Adipocyte (in vitro differentiated cells): ENCODE results near the gene MITD1.
"Not testable (repeated sequence)": the region's sequence is repeated elsewhere in the genome, so short reads cannot be mapped to it uniquely, and the experiment has no call there.

ENCODE experiments used
- DNase-seq: peaks from one replicate; pipeline ENCODE4 v3.0.0-alpha.2; 2015; ENCODE audit warnings: low read depth
- H3K27me3 ChIP-seq: replicated peaks from 2 replicates; pipeline ENCODE4 v1.7.0; 2013; ENCODE audit warnings: mild to moderate bottlenecking, low read length, moderate library complexity; ENCODE audit not compliant: control insufficient read depth, insufficient read depth
- H3K36me3 ChIP-seq: 2 replicates; pipeline ENCODE4 v1.7.0; 2013; ENCODE audit warnings: low read length, mild to moderate bottlenecking, moderate library complexity; ENCODE audit not compliant: control insufficient read depth, insufficient read depth, severe bottlenecking
- H3K4me1 ChIP-seq: 2 replicates; pipeline ENCODE4 v1.7.0; 2013; ENCODE audit warnings: mild to moderate bottlenecking, low read length, moderate library complexity; ENCODE audit not compliant: control insufficient read depth, insufficient read depth
- H3K4me3 ChIP-seq: 2 replicates; pipeline ENCODE4 v1.7.0; 2013; ENCODE audit warnings: mild to moderate bottlenecking, low read length, moderate library complexity
- H3K9ac ChIP-seq: 2 replicates; pipeline ENCODE4 v1.7.0; 2013; ENCODE audit warnings: mild to moderate bottlenecking, low read length, moderate library complexity
- H3K9me3 ChIP-seq: 2 replicates; pipeline ENCODE4 v1.7.0; 2013; ENCODE audit warnings: mild to moderate bottlenecking, low read length, moderate library complexity; ENCODE audit not compliant: control insufficient read depth

The MITD1 gene

DNA sequence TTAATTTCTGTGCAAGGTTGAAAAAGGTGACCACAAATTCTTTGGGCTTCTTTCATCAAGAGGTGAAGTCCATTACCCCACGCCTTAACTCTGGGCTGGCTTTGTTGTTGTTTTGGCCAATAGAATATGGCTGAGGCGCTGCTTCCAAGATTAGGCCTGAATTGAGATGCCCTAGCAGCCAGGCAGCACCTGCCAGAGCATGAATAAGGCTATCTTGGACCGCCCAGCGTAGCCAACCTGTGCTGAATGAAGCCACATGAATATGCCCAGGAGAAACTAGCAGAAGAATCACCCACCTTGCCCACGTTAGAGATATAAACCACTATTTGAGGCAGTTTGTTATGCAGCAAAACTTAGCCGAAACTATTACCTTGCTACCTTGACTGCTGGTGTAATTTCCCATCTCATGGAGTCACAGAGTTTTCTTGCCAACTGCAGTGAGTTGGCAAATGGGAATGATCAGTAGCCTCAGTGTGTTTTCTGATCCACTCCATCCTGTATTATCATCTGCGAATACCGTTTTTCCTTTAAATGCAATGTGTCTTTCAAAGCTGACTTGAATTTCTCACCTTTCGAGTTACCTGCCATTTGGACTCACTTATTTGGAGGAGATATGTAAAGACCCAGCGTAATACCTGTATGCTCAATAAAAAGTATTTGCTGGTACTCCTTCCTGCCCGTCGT, 26.8 kb downstream of the MITD1 start:
- Histone ChIP-seq H3K4me1 (peaks cover 33% of the 10 kb centered on the region), H3K9ac (peak overlapping the region; percentile 90), H3K4me3 (peak overlapping the region; percentile 95), H3K9me3 (no peaks in the 10 kb centered on the region), H3K27me3 (no peaks in the 10 kb centered on the region), H3K36me3 (peaks cover 5% of the 10 kb centered on the region)
- peak; percentile 18 for DNase-seq

DNA sequence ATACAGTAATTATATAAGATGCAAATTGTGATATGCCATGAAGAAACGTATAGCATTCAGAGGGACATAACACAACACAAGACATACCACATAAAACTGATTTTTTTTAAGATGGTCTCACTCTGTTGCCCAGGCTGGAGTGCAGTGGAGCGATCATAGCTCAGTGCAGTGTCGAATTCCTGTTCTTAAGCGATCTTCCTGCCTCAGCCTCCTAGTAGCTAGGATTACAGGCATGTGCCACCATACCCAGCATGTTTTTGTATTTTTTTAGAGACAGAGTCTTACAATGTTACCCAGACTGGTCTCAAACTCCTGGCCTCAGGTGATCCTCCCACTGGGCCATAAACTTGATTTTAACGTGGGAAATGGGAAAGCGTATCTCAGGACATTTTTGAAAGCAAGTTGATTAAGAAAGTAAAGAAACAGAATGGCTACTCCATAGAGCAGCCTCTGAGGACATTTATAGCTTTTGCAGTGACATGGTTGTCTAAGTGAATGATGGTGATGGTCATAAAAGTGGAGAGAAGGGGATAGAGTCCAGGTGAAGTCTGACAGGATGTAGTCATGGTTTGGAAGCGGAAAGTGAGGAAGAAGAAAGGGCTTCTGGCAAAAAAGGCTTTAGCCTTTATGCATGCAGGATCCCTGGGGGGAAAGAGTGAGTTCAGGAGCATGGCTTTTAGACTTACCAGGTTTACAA, 28.5 kb downstream of the MITD1 start:
- H3K36me3 ChIP-seq = no peaks in the 10 kb centered on the region
- no peaks in the 10 kb centered on the region for H3K9me3 ChIP-seq
- no peak for DNase-seq
- peaks cover 33% of the 10 kb centered on the region for H3K4me1 ChIP-seq
- H3K27me3 ChIP-seq = no peaks in the 10 kb centered on the region
- no peak overlapping the region for H3K9ac ChIP-seq
- H3K4me3 ChIP-seq = no peak overlapping the region

GRCh38 chr2:99150706-99151105, 30.2 kb downstream of the MITD1 start:
- no peak overlapping the region for H3K9ac ChIP-seq
- no peak for DNase-seq
- no peaks in the 10 kb centered on the region for H3K27me3 ChIP-seq

DNA sequence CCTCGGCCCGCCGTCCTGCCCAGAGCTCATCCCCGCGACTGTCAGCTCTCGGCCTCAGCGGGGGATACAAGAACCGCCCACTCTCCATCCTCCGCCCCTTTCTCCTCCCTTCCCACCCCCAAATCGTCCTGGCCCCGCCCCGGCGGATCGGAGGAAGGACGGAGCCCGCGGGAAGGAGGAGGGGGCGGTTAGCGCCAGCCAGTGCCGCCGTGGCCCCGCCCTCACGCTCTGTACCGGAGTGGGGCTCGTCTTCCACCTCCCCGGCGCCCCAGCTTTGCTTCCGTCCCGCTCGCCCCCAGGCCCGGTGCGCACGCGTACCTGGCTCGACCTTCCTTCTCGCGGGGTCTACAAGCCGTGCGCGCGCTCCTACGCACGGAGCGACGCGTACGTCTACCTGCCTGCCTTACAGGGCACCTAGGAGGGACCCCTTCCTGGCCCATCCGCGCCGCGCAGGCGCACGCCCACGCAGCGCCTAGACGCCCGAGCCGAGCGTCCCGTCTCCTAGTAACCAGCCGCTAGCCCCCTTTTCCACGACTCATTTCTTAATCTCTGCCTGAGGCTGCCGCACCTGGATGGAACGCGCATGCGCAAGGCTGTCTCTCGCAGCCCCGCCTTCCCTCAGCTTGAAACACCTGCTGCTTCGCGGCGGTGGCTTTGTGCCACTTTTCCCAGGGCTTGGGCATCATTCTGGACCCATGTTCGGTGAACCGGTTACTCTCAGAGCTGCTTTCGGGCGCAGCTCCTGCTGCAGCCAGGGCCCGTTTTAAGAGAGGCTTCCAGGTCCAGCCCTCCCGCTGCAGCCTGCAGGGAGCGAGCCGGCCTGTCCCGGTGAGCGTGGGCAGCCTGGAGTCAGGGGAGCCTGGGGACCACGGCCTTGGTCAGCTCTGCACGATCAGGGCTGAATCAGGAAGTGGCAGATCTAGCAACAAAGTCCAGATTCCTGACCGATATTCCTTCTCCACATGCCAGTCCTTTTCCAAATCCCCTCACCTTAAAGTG, 39.4 kb downstream of the MITD1 start, which contains the start of gene C2orf15:
C2orf15 (plus strand) TSS at position 598 of the 999 bp plus-strand sequence. CDS start 8,852 bp downstream, outside the sequence.
- H3K27me3 ChIP-seq = no peaks in the 10 kb centered on the region
- peak; percentile 92 for DNase-seq
- peak within 1 kb of the TSS; percentile 95 for H3K4me3 ChIP-seq
- peaks cover 10% of the 10 kb centered on the region for H3K4me1 ChIP-seq
- no peaks in the 10 kb centered on the region for H3K36me3 ChIP-seq
- H3K9me3 ChIP-seq = no peaks in the 10 kb centered on the region
- peak within 1 kb of the TSS; percentile 77 for H3K9ac ChIP-seq

More at GRCh38 chr2:99150706-99151105, 30.2 kb downstream of the MITD1 start:
- no peak overlapping the region for H3K4me3 ChIP-seq
- H3K36me3 ChIP-seq = no peaks in the 10 kb centered on the region
- peaks cover 30% of the 10 kb centered on the region for H3K4me1 ChIP-seq
- no peaks in the 10 kb centered on the region for H3K9me3 ChIP-seq

- no peaks in the 10 kb centered on the region for H3K27me3 ChIP-seq
- peak overlapping the region; percentile 77 for H3K9ac ChIP-seq
- H3K9me3 ChIP-seq = no peaks in the 10 kb centered on the region
- H3K4me3 ChIP-seq = peak overlapping the region; percentile 95
- peaks cover 10% of the 10 kb centered on the region for H3K4me1 ChIP-seq
- H3K36me3 ChIP-seq = no peaks in the 10 kb centered on the region
- peak; percentile 63 for DNase-seq
Measured at GRCh38 chr2:99140860-99141109, 40.1 kb downstream of the MITD1 start.

GRCh38 chr2:99140056-99140859, 40.6 kb downstream of the MITD1 start:
- Histone ChIP-seq H3K36me3 (no peaks in the 10 kb centered on the region), H3K27me3 (no peaks in the 10 kb centered on the region), H3K4me3 (peak overlapping the region; percentile 95), H3K9ac (peak overlapping the region; percentile 77), H3K9me3 (no peaks in the 10 kb centered on the region), H3K4me1 (peaks cover 10% of the 10 kb centered on the region)
- DNase-seq = no peak

GRCh38 chr2:99139003-99139402, 41.9 kb downstream of the MITD1 start:
- no peaks in the 10 kb centered on the region for H3K9me3 ChIP-seq
- H3K9ac ChIP-seq = no peak overlapping the region
- H3K4me1 ChIP-seq = peaks cover 10% of the 10 kb centered on the region
- H3K36me3 ChIP-seq = no peaks in the 10 kb centered on the region
- no peak overlapping the region for H3K4me3 ChIP-seq
- H3K27me3 ChIP-seq = no peaks in the 10 kb centered on the region
- DNase-seq = no peak

- not testable (repeated sequence) for DNase-seq
Measured at GRCh38 chr2:99135044-99135556, 45.8 kb downstream of the MITD1 start.

GRCh38 chr2:99127981-99128380, 52.9 kb downstream of the MITD1 start:
- no peak for DNase-seq
- H3K9ac ChIP-seq = no peak overlapping the region
- H3K4me1 ChIP-seq = no peaks in the 10 kb centered on the region
- H3K27me3 ChIP-seq = no peaks in the 10 kb centered on the region
- no peak overlapping the region for H3K4me3 ChIP-seq
- H3K36me3 ChIP-seq = peaks cover 14% of the 10 kb centered on the region
- H3K9me3 ChIP-seq = peaks cover 8% of the 10 kb centered on the region

More at GRCh38 chr2:99135044-99135556, 45.8 kb downstream of the MITD1 start:
- not testable (repeated sequence) for H3K27me3 ChIP-seq, H3K9ac ChIP-seq, H3K9me3 ChIP-seq, H3K36me3 ChIP-seq, H3K4me3 ChIP-seq, H3K4me1 ChIP-seq
